ENCODE results near the gene CCDC187. TPM values are rescaled to one million over a fixed set of nuclear protein-coding genes. Genes with fewer than 3 reads are reported as not detected.
"Not testable (repeated sequence)": the region's sequence is repeated elsewhere in the genome, so short reads cannot be mapped to it uniquely, and the experiment has no call there.

CCDC187 gene
- total RNA-seq, 1 experiment from 2014 or later: 0.41 TPM

- DNase-seq (ENCODE audit: low read depth): no peak
- in situ Hi-C loops (cut with HindIII; ENCODE audit: low pct_unique_long_range_greater_than_20kb, low sequenced_read_pairs): no loop called here
These were observed 22.2 kb downstream of the CCDC187 start for GRCh38 chr9:136281421-136282271.

DNA sequence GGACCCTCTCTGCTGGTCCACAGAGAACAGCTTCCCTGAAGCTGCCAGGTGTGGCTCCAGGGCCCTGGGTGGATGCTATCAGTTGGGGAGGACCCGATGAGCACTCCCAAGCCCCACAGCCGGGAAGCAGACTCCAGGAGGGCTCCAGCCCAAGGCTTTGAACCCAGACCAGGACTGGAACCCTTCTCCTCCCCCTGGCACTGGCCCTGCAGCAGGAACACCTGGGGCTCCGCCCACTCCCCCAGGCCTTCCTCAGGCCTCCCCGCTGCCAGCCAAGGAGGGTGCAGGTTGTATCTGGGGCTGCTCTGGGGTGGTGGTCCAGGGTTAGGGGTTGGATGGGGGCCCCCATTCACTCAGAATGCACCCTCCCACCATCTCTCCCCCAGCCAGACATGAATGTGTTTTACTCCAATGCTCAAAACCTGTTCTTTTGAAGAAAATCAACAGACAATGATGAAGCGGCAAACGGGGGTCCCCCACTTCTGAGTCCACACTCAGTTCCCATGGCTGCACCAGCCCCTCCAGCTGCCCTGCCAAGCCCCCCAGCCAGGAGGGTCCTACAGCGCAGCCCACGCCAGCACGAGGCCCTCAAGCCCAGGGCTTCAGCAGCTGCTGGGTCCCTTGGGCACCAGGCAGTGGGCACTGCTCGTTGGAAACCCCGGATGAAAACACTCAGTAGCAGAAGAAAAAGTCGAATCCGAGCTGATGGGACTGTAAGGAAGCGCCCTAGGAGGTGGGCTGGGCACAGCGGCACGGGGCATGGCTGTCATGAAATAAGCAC lies 23.2 kb downstream of the CCDC187 start:
- no peak for DNase-seq (ENCODE audit: low read depth)
- in situ Hi-C loops (cut with HindIII; ENCODE audit: low pct_unique_long_range_greater_than_20kb, low sequenced_read_pairs): no loop called here

GRCh38 chr9:136279471-136279870 lies 24.4 kb downstream of the CCDC187 start:
- in situ Hi-C loops (cut with HindIII; ENCODE audit: low pct_unique_long_range_greater_than_20kb, low sequenced_read_pairs): no loop called here
- no peak for DNase-seq (ENCODE audit: low read depth)

DNA sequence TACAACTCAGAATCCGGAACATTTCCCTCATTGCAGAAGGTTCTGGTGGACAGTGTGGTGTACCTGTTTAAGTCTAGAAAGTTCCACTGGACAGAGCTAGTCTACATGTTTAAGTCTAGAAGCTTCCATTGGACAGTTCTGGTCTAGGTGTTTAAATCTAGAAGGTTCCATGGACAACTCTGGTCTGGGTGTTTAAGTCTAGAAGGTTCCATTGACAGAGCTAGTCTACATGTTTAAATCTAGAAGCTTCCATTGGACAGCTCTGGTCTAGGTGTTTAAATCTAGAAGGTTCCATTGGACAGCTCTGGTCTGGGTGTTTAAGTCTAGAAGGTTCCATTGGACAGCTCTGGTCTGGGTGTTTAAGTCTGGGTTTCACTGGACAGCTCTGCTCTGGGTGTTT lies 25.0 kb downstream of the CCDC187 start:
- in situ Hi-C loops (cut with HindIII; ENCODE audit: low pct_unique_long_range_greater_than_20kb, low sequenced_read_pairs): no loop called here
- no peak for DNase-seq (ENCODE audit: low read depth)

DNA sequence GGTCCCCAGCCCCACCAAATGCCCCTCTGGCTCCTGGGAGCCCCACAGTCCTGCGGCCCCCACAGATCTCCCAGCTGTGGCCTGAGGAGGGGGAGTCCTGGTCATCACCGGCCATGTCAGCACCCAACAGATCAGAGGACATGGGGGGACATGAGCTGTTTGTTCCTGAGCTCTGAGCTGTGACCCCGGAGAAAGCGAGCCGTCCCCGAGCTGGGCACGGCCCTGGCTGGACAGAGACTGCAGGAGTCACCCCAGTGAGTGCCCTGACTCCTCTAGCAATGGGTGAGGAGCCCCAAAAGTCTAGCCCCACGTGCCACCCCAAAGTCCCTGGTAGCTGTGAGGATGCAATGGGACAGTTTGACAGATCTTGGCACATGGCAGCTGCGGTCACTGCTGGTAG lies 25.7 kb downstream of the CCDC187 start:
- in situ Hi-C loops (cut with HindIII; ENCODE audit: low pct_unique_long_range_greater_than_20kb, low sequenced_read_pairs): no loop called here
- no peak for DNase-seq (ENCODE audit: low read depth)

GRCh38 chr9:136277746-136278145 lies 26.1 kb downstream of the CCDC187 start:
- in situ Hi-C loops (cut with HindIII; ENCODE audit: low pct_unique_long_range_greater_than_20kb, low sequenced_read_pairs): no loop called here
- no peak for DNase-seq (ENCODE audit: low read depth)

DNA sequence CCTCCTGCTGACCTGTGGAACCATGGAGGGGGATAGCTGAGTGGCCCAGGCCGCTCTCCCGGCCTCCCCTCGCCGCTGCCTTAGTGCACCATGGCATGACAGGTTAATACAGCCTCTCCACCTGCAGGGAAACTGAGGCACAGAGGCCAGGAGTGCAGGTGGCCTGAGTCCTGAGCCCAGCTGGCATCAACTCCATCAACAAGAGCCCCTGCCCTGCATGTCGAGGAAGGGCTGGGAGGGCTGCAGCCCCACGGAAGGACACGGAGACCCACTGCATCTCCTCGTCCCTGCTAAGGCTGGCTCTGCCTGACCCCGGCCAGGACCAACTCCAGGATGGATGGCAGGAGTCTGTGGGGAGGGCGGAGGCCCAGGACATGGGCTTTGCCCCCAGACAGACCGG lies 27.2 kb downstream of the CCDC187 start:
- in situ Hi-C loops (cut with HindIII; ENCODE audit: low pct_unique_long_range_greater_than_20kb, low sequenced_read_pairs): no loop called here
- DNase-seq (ENCODE audit: low read depth): no peak

- no peak for DNase-seq (ENCODE audit: low read depth)
- in situ Hi-C loops (cut with HindIII; ENCODE audit: low pct_unique_long_range_greater_than_20kb, low sequenced_read_pairs): no loop called here
These were observed 28.1 kb downstream of the CCDC187 start for GRCh38 chr9:136275655-136276429.

GRCh38 chr9:136274786-136275654 lies 28.9 kb downstream of the CCDC187 start:
- no peak for DNase-seq (ENCODE audit: low read depth)
- in situ Hi-C loops (cut with HindIII; ENCODE audit: low pct_unique_long_range_greater_than_20kb, low sequenced_read_pairs): no loop called here

DNA sequence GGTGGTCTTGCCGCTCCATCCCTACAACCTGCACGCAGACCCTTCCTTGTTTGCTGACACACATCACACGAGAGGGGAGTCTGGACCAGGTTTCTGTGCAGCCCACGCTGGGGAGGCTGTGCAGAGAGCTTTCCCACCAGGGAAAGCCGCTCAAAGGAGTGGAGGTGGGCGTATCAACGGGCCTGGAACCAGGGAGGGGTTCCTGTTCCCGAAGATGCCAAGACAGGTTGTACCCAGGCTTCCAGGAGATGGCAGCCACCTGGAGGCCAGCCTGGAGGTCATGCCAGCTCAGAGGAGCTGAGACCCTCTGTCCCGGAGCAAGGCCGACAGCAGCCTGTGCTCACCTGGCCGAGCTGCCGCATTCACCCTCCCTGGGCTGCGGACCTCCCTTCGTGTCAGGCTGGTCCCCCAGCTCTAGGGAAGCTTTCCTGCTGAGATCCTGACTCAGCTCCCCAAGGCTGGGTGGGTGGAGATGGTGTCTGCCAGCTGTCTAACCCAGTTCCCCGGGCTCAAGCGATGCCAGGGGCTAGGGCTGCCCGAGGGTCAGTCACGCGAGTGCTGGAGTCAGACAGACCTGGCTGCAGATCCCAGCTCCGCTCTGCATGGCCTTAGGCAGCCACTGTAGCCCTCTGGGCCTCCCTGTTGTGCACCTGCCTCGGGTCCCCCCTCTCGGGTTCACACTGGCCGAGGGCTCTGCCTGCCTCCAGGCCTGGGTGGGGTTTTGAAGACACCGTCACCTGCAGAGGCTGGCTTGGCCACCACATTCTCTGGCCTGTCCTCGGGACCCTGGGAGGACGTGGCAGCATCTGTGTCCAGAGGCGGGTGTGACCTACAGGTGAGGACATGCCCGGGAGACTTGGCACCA lies 29.7 kb downstream of the CCDC187 start:
- no peak for DNase-seq (ENCODE audit: low read depth)
- in situ Hi-C loops (cut with HindIII; ENCODE audit: low pct_unique_long_range_greater_than_20kb, low sequenced_read_pairs): no loop called here

DNA sequence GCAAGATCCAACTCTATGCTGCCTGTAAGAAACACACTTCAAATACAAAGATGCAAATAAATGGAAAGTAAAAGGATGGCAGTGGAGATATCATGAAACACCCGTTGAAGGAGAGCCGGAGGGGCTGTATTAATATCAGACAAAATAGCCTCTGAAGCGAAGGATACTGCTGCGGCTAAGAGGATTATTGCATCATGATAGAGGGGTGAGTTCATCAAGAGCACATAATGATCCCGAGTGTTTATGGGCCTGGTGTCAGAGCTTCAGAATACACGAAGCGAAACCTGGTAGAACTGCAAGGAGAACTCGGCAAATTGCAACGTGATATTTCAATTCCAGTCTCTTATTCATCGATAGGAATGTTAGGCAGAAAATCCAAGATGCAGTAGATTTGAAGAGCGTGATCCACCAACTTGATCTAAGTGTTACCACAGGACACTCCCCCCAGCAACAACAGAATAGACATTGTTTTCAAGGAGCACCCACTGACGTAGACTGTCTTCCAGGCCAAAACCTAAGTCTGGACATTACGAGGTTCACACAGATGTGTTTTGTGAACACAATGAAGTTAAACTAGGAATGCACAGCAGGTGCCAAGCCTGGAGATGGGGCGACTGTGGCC lies 30.5 kb downstream of the CCDC187 start:
- in situ Hi-C loops (cut with HindIII; ENCODE audit: low pct_unique_long_range_greater_than_20kb, low sequenced_read_pairs): no loop called here

DNA sequence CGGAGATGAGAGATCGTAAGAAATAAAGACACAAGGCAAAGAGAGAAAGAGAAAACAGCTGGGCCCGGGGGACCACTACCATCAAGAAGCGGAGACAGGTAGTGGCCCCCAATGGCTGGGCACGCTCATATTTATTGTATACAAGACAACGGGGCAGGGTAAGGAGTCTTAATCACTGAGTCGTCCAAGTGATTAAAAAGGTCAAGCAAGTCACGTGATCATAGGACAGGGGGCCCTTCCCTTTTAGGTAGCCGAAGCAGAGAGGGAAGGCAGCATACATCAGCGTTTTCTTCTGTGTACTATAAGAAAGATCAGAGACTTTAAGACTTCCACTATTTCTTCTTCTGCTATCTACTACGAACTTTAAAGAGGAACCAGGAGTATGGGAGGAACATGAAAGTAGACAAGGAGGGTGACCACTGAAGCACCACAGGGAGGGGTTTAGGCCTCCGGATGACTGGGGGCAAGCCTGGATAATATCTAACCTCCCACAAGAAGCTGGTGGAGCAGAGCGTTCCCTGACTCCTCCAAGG lies 33.7 kb downstream of the CCDC187 start:
- no peak for DNase-seq (ENCODE audit: low read depth)
- in situ Hi-C loops (cut with HindIII; ENCODE audit: low pct_unique_long_range_greater_than_20kb, low sequenced_read_pairs): no loop called here

More for the DNA sequence above, 30.5 kb downstream of the CCDC187 start:
- DNase-seq (ENCODE audit: low read depth): no peak

GRCh38 chr9:136268735-136269134 lies 35.2 kb downstream of the CCDC187 start:
- DNase-seq (ENCODE audit: low read depth): no peak
- in situ Hi-C loops (cut with HindIII; ENCODE audit: low pct_unique_long_range_greater_than_20kb, low sequenced_read_pairs): no loop called here

DNA sequence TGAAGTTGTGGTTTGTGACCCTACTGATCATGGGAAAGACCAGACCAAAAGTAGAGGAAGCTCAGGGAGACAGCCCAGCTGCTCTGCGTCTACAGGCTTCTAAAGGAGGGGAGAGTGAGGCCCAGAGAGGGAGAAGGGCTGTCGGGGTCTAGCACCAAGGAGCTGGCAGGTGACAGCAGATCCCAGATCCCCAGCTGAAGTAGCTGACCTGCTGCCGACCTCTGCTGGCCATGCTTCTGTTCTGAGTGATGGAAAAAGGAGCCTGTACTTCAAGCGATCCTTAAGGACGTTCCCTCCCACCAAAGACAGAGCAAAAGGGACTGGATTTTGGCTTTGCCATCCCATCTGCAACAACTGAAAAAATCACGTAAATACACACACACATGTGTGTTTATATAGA lies 35.6 kb downstream of the CCDC187 start:
- no peak for DNase-seq (ENCODE audit: low read depth)
- in situ Hi-C loops (cut with HindIII; ENCODE audit: low pct_unique_long_range_greater_than_20kb, low sequenced_read_pairs): no loop called here

- in situ Hi-C loops (cut with HindIII; ENCODE audit: low pct_unique_long_range_greater_than_20kb, low sequenced_read_pairs): no loop called here
- DNase-seq (ENCODE audit: low read depth): peak; percentile 51
These were observed 36.4 kb downstream of the CCDC187 start for GRCh38 chr9:136267261-136268111.

DNA sequence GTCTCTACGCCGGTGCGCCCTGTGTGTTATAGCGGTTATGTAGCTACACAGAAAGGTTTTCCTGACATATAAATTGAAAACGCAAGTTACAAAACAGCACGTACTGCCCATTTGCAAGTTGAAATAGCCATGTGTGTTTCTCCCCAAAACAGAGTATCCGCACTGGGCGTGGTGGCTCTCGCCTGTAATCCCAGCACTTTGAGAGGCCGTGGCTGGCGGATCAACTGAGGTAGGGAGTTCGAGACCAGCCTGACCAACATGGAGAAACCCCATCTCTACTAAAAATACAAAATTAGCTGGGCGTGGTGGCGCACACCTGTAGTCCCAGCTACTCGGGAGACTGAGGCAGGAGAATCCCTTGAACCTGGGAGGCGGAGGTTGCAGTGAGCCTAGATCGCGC lies 37.3 kb downstream of the CCDC187 start:
- DNase-seq (ENCODE audit: low read depth); in situ Hi-C loops (cut with HindIII; ENCODE audit: low pct_unique_long_range_greater_than_20kb, low sequenced_read_pairs): not testable (repeated sequence)

Data from Caki2 (cell line).